Spleen (tissue), 7 donors: ENCODE data around the gene TOB2.
"Not testable (repeated sequence)": the region's sequence is repeated elsewhere in the genome, so short reads cannot be mapped to it uniquely, and the experiment has no call there.

Experiments used
- CTCF ChIP-seq, 11 experiments: fragments of 200-600 bp in 7 of 11; fragments of 450-650 bp in 4 of 11; sonication (generic) in 4 of 11; IDR thresholded peaks in 8 of 11; conservative IDR thresholded peaks in 3 of 11; 1 replicate in 7 of 11; 2 replicates in 4 of 11; pipeline versions ENCODE4 v1.4.0 to v1.8.0; 2016 to 2021; ENCODE audit warnings: antibody characterized with exemption in 11 of 11, inconsistent platforms in 4 of 11, mild to moderate bottlenecking in 1 of 11
- POLR2A ChIP-seq, 3 donors: fragments of 450-650 bp; IDR thresholded peaks; one replicate each; pipeline ENCODE4 v1.5.1; 2017; ENCODE audit warnings: antibody characterized with exemption in 3 of 3, mild to moderate bottlenecking in 1 of 3
- POLR2AphosphoS5 ChIP-seq, 3 donors: sonication (generic); formaldehyde crosslinking; IDR thresholded peaks; one replicate each; pipeline ENCODE4 v1.5.1; 2017; ENCODE audit warnings: antibody characterized with exemption in 3 of 3
- donor health status: DM: no; HTN: no; CAD: no; lungs with moderate emphysema.
- donor health status: DM: no; HTN: no; CAD: no.
- donor health status: DM: no; HTN: no; CAD: no.

- TF ChIP-seq POLR2A (IDR thresholded peaks at IDR 0.05); POLR2AphosphoS5 (IDR thresholded peaks at IDR 0.05); CTCF (IDR thresholded peaks at IDR 0.05 in 8 of 11, conservative IDR thresholded peaks at IDR 0.05 in 3 of 11): not testable (repeated sequence)
Measured at GRCh38 chr22:41433480-41433879, 13.1 kb downstream of the TOB2 start.
